K562 (cell line): Measurements from ENCODE around the gene RSPO1. TPM values are rescaled to one million over a fixed set of nuclear protein-coding genes. Genes with fewer than 3 reads are reported as not detected.

Experiments used
- ATAC-seq: fragments of 200-7000 bp; cut with Tn5 transposase; 3 replicates; pipeline ENCODE4 v1.9.1; 2020; ENCODE audit warnings: moderate library complexity
- BruUV-seq: library from RNA; stranded (reverse); fragments of 400-500 nt; replicated peaks from 2 replicates; lab custom pipeline; 2021; lab: Mats Ljungman, UMichigan
- CTCF ChIA-PET: fragments of 300-600 bp; formaldehyde crosslinking; extraction: SDS; loops from one replicate; lab custom pipeline; 2021; ENCODE audit warnings: low intra/inter-chr PET ratio; lab: Yijun Ruan, JAX
- POLR2A ChIA-PET: fragments of 300-600, 350-650 bp; sonication (Branson Sonifier 250); formaldehyde crosslinking; extraction: SDS; loops from one replicate; lab custom pipeline; 2021; ENCODE audit warnings: antibody characterized with exemption, inconsistent platforms; lab: Yijun Ruan, JAX
- DNase-seq, 4 experiments: peaks; one replicate each; pipeline versions ENCODE4 v3.0.0 to v3.0.0-alpha.2; 2011 to 2018; ENCODE audit warnings: low spot score in 3 of 4, mixed read lengths in 3 of 4; ENCODE audit errors: extremely low read depth in 1 of 4
- FAIRE-seq: peaks from 2 replicates; lab custom pipeline; 2011; peaks lifted over from hg19 to GRCh38; lab: Jason Lieb, UNC
- H2AFZ ChIP-seq: 2 replicates; pipeline ENCODE4 v1.6.0; 2011; ENCODE audit warnings: low read depth, low read length, control low read depth, inconsistent platforms
- H3K27ac ChIP-seq: fragments of 200-600 bp; 3 replicates; pipeline ENCODE4 v1.8.0; 2011; ENCODE audit warnings: low read depth, mild to moderate bottlenecking, control low read depth, inconsistent platforms, low read length, moderate library complexity, mixed read lengths; ENCODE audit errors: extremely low read depth
- H3K27me3 ChIP-seq, 2 experiments: fragments of 300-600 bp in 1 of 2; 2 replicates in 1 of 2; 3 replicates in 1 of 2; pipeline versions ENCODE4 v1.6.0 to v1.8.0; 2011; ENCODE audit warnings: inconsistent platforms in 2 of 2, low read length in 2 of 2, mild to moderate bottlenecking in 1 of 2, mixed read lengths in 1 of 2, moderate library complexity in 1 of 2; ENCODE audit not compliant: control insufficient read depth in 2 of 2, insufficient read depth in 2 of 2
- H3K36me3 ChIP-seq: fragments of 300-600 bp; 3 replicates; pipeline ENCODE4 v1.8.0; 2011; ENCODE audit warnings: mild to moderate bottlenecking, low read length, inconsistent platforms; ENCODE audit not compliant: control insufficient read depth, insufficient read depth
- H3K4me1 ChIP-seq, 2 experiments: fragments of 200-600 bp in 1 of 2; replicated peaks in 1 of 2; 2 replicates in 1 of 2; 3 replicates in 1 of 2; pipeline versions ENCODE4 v1.5.1 to v1.8.0; 2011; ENCODE audit warnings: inconsistent platforms in 2 of 2, low read length in 2 of 2, mild to moderate bottlenecking in 1 of 2, mixed read lengths in 1 of 2, moderate library complexity in 1 of 2; ENCODE audit not compliant: control insufficient read depth in 2 of 2, insufficient read depth in 2 of 2
- H3K4me2 ChIP-seq: 2 replicates; pipeline ENCODE4 v1.6.1; 2011; ENCODE audit warnings: low read length, control low read depth, inconsistent platforms, mixed read lengths; ENCODE audit not compliant: insufficient read depth
- H3K4me3 ChIP-seq: fragments of 200-600 bp; sonication (generic), shearing (Covaris generic); 2 replicates; pipeline ENCODE4 v1.5.1; 2016; ENCODE audit warnings: control low read depth, inconsistent platforms
- H3K79me2 ChIP-seq: fragments of 200-600 bp; 3 replicates; pipeline ENCODE4 v1.8.0; 2011; ENCODE audit warnings: low read length, inconsistent platforms; ENCODE audit not compliant: control insufficient read depth, insufficient read depth
- H3K9ac ChIP-seq, 2 experiments: 2 replicates each; pipeline versions ENCODE4 v1.6.0 to v1.6.1; 2011; ENCODE audit warnings: low read depth in 2 of 2, low read length in 2 of 2, control low read depth in 1 of 2, inconsistent platforms in 1 of 2, mild to moderate bottlenecking in 1 of 2, mixed read lengths in 1 of 2; ENCODE audit not compliant: insufficient read depth in 1 of 2
- H3K9me1 ChIP-seq: one replicate; pipeline ENCODE4 v1.6.0; 2011; ENCODE audit warnings: inconsistent platforms, mild to moderate bottlenecking, low read length, moderate library complexity; ENCODE audit not compliant: control insufficient read depth, insufficient read depth
- H3K9me3 ChIP-seq: replicated peaks from 2 replicates; pipeline ENCODE4 v1.5.1; 2011; ENCODE audit warnings: low read depth, low read length, inconsistent platforms; ENCODE audit not compliant: control insufficient read depth, insufficient read depth
- H4K20me1 ChIP-seq: replicated peaks from 2 replicates; pipeline ENCODE4 v1.6.1; 2011; ENCODE audit warnings: low read length, inconsistent platforms, mixed read lengths; ENCODE audit not compliant: control insufficient read depth, insufficient read depth
- EHMT2 ChIP-seq: fragments of 450-650 bp; IDR thresholded peaks from 2 replicates; pipeline ENCODE4 v1.6.1; 2018; ENCODE audit warnings: antibody characterized with exemption
- ELF4 ChIP-seq: fragments of 450-650 bp; formaldehyde crosslinking; IDR thresholded peaks from 2 replicates; pipeline ENCODE4 v1.4.0; 2022; ENCODE audit warnings: missing genetic modification characterization
- HOXB6 ChIP-seq: fragments of 250-450 bp; sonication (Bioruptor Pico); IDR thresholded peaks from 2 replicates; pipeline ENCODE4 v1.5.1; 2022; ENCODE audit warnings: mild to moderate bottlenecking, borderline replicate concordance
- KDM2B ChIP-seq: fragments of 250-450 bp; sonication (Bioruptor Pico); IDR thresholded peaks from 2 replicates; pipeline ENCODE4 v1.8.0; 2021; ENCODE audit warnings: mild to moderate bottlenecking, moderate library complexity
- L3MBTL2 ChIP-seq: fragments of 450-650 bp; IDR thresholded peaks from 2 replicates; pipeline ENCODE4 v1.6.1; 2016; ENCODE audit warnings: mild to moderate bottlenecking, moderate library complexity
- NEUROD1 ChIP-seq: fragments of 150-350 bp; IDR thresholded peaks from 2 replicates; pipeline ENCODE4 v1.6.1; 2014; ENCODE audit warnings: borderline replicate concordance, low read length, low read depth; ENCODE audit not compliant: partially characterized antibody
- NR2C2 ChIP-seq, 2 experiments: fragments of 200-800 bp in 1 of 2; sonication (Bioruptor generic) in 1 of 2; sonication (generic) in 1 of 2; formaldehyde crosslinking in 1 of 2; IDR thresholded peaks; 2 replicates each; pipeline versions ENCODE4 v1.6.1 to v1.8.0; 2016 to 2022; ENCODE audit warnings: mild to moderate bottlenecking in 1 of 2, missing compliant biosample characterization in 1 of 2, missing genetic modification characterization in 1 of 2, missing genetic modification reagents in 1 of 2
- PHF21A ChIP-seq: fragments of 450-650 bp; IDR thresholded peaks from 2 replicates; pipeline ENCODE4 v1.6.1; 2017; ENCODE audit warnings: low read depth, borderline replicate concordance
- RBM34 ChIP-seq: fragments of 200-400 bp; formaldehyde crosslinking; IDR thresholded peaks from 2 replicates; pipeline ENCODE4 v1.6.1; 2018; ENCODE audit warnings: low read length, borderline replicate concordance; ENCODE audit not compliant: insufficient read depth
- SLC30A9 ChIP-seq: fragments of 250-450 bp; sonication (Bioruptor Pico); IDR thresholded peaks from 2 replicates; pipeline ENCODE4 v1.8.0; 2022; ENCODE audit warnings: mild to moderate bottlenecking, moderate library complexity
- SREBF1 ChIP-seq: fragments of 150-350 bp; IDR thresholded peaks from 2 replicates; pipeline ENCODE4 v1.6.1; 2014; ENCODE audit warnings: antibody characterized with exemption, low read depth, low read length, borderline replicate concordance
- TGIF2 ChIP-seq: sonication (generic); formaldehyde crosslinking; IDR thresholded peaks from 2 replicates; pipeline ENCODE4 v1.8.1; 2022; ENCODE audit warnings: mild to moderate bottlenecking, missing genetic modification reagents, moderate library complexity
- ZNF140 ChIP-seq: fragments of 250-450 bp; sonication (Bioruptor Pico); IDR thresholded peaks from 2 replicates; pipeline ENCODE4 v1.8.0; 2021; ENCODE audit warnings: moderate library complexity, mild to moderate bottlenecking, inconsistent platforms
- ZNF445 ChIP-seq: fragments of 250-450 bp; sonication (Bioruptor Pico); IDR thresholded peaks from 2 replicates; pipeline ENCODE4 v1.4.0; 2020; ENCODE audit warnings: low read depth, mild to moderate bottlenecking, moderate library complexity
- ZNF830 ChIP-seq: fragments of 250-450 bp; sonication (Bioruptor Pico); IDR thresholded peaks from 2 replicates; pipeline ENCODE4 v1.5.0; 2021; ENCODE audit warnings: mild to moderate bottlenecking
- WGBS: fragments of 100-300 bp; shearing (Covaris generic); methylation state at CpG from one replicate; pipeline ENCODE4 v1.1.6; 2016; ENCODE audit warnings: low coverage, mixed read lengths; ENCODE audit not compliant: insufficient coverage; ENCODE audit errors: missing lambda C conversion rate; 5-methylcytosine and 5-hydroxymethylcytosine counted together
- in situ Hi-C: fragments of 300-500 bp; cut with MboI; formaldehyde crosslinking; loops from 4 replicates; pipeline ENCODE4 v1.15.0; 2018; ENCODE audit warnings: inconsistent platforms, mixed read lengths
- intact Hi-C: fragments of 100-400 bp; cut with micrococcal nuclease; formaldehyde crosslinking; loops from 2 replicates; pipeline ENCODE4 v1.14.2; 2022
- polyA plus RNA-seq, 8 experiments: library from polyadenylated mRNA; depleted of rRNA in 4 of 8; stranded (reverse) in 5 of 8; unstranded in 3 of 8; fragments of >200 nt; fragmentation: Nextera tagmentation in 2 of 8; fragmentation: Illumina TruSeq in 1 of 8; extraction: Ambion mirVana in 2 of 8; extraction: Trizol in 1 of 8; gene quantifications; 2 replicates each; pipeline versions ENCODE4 v1.2.1 to v1.2.3, GENCODE V29; 2011 to 2014; ENCODE audit warnings: inconsistent platforms in 1 of 8, missing spikeins in 1 of 8
- total RNA-seq, 7 experiments: library from RNA; depleted of rRNA in 6 of 7; stranded (reverse); fragments of >200 nt in 6 of 7; fragmentation: Illumina TruSeq in 2 of 7; extraction: Trizol in 2 of 7; gene quantifications; 2 replicates each; pipeline versions ENCODE4 v1.2.1 to v1.2.3, GENCODE V29; 2011 to 2021; ENCODE audit warnings: low replicate concordance in 1 of 7
- TF ChIP-seq, protein P1 (sequence below): fragments of 250-450 bp; sonication (Bioruptor Pico); IDR thresholded peaks from 2 replicates; pipeline ENCODE4 v1.9.0; 2021; ENCODE audit warnings: mild to moderate bottlenecking, inconsistent platforms
- TF ChIP-seq, protein P2 (sequence below), 2 experiments: fragments of 450-650 bp; IDR thresholded peaks; 2 replicates each; pipeline ENCODE4 v1.6.1; 2016
- TF ChIP-seq, protein P3 (sequence below), 2 experiments: fragments of 450-650 bp in 1 of 2; sonication (generic) in 1 of 2; formaldehyde crosslinking in 1 of 2; IDR thresholded peaks in 1 of 2; conservative IDR thresholded peaks in 1 of 2; 2 replicates each; pipeline versions ENCODE4 v1.6.1 to v1.8.1; 2016 to 2023; ENCODE audit warnings: mild to moderate bottlenecking in 2 of 2, moderate library complexity in 2 of 2, inconsistent platforms in 1 of 2, missing genetic modification reagents in 1 of 2

Gene RSPO1
- total and polyA plus RNA-seq, 9 of the 15 experiments (the other 6 are each of a cell fraction or from before 2014, with no cell fraction given) = not detected

DNA sequence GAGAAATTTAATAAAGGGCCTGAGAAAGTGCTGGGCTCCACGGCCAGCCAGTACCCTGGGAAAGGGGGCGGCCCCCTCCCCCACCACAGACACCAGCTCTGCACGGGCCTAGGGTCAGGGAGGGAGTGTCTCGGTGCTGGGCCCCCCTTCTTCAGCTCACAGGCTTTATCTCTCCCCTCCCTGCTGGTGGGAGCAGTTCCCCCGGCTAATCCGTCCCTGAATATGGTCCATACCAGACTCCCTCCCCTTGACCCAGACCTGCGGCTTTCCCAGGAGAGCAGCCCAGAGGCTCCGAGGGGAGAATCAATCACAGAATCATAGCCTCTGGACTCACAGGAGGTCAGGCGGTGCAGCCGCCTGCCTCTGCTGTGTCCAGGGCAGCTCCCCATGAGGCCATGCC, 26.0 kb upstream of the RSPO1 start:
- H3K9me3 ChIP-seq = no peaks in the 10 kb centered on the region
- no peak overlapping the region for H3K27ac ChIP-seq
- CTCF ChIA-PET = no interaction called here
- no peaks in the 10 kb centered on the region for H3K36me3 ChIP-seq
- ATAC-seq (no peak; the same call in 2 of the 3 replicates), DNase-seq (no peak), FAIRE-seq (no peak)
- 5% methylated on average over 9 of the region's 10 CpGs for WGBS
- no peak overlapping the region for H2AFZ ChIP-seq
- H3K9ac ChIP-seq = no peak overlapping the region
- H3K4me2 ChIP-seq = no peak overlapping the region
- H3K4me3 ChIP-seq = no peak overlapping the region
- no peaks in the 10 kb centered on the region for H3K9me1 ChIP-seq
- intact Hi-C loops = no loop called here
- no TSS peak for BruUV-seq
- H3K27me3 ChIP-seq = peaks cover 49 to 89% of the 10 kb centered on the region in 2 experiments
- H4K20me1 ChIP-seq = no peaks in the 10 kb centered on the region; the same call in 1 of the 2 replicates
- POLR2A ChIA-PET = interaction anchor here (0.6 kb wide), 1 partner anchor 158 kb away, joined by 3 read pairs; no protein-coding TSS in a partner anchor
- in situ Hi-C loops = no loop called here
- peaks cover 0 to 3% of the 10 kb centered on the region in 2 experiments; a peak in 1 of 5 replicates for H3K4me1 ChIP-seq
- H3K79me2 ChIP-seq = no peaks in the 10 kb centered on the region
- TF ChIP-seq EHMT2 (no peak), ZNF445 (no peak), ZNF830 (CRISPR knock-in tag) (no peak), SLC30A9 (no peak), SREBF1 (no peak), L3MBTL2 (no peak), HOXB6 (CRISPR knock-in tag) (no peak), NR2C2 (CRISPR knock-in tag; IDR thresholded peaks at IDR 0.05) (no peak), NR2C2 (tag; IDR thresholded peaks at IDR 0.05) (no peak), ZNF140 (CRISPR knock-in tag) (no peak), ELF4 (CRISPR knock-in tag) (no peak), RBM34 (no peak), TGIF2 (CRISPR knock-in tag) (no peak), NEUROD1 (no peak), KDM2B (CRISPR knock-in tag) (no peak), PHF21A (no peak)
- TF ChIP-seq, protein P1, sequence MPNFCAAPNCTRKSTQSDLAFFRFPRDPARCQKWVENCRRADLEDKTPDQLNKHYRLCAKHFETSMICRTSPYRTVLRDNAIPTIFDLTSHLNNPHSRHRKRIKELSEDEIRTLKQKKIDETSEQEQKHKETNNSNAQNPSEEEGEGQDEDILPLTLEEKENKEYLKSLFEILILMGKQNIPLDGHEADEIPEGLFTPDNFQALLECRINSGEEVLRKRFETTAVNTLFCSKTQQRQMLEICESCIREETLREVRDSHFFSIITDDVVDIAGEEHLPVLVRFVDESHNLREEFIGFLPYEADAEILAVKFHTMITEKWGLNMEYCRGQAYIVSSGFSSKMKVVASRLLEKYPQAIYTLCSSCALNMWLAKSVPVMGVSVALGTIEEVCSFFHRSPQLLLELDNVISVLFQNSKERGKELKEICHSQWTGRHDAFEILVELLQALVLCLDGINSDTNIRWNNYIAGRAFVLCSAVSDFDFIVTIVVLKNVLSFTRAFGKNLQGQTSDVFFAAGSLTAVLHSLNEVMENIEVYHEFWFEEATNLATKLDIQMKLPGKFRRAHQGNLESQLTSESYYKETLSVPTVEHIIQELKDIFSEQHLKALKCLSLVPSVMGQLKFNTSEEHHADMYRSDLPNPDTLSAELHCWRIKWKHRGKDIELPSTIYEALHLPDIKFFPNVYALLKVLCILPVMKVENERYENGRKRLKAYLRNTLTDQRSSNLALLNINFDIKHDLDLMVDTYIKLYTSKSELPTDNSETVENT = no peak
- TF ChIP-seq, protein P2, sequence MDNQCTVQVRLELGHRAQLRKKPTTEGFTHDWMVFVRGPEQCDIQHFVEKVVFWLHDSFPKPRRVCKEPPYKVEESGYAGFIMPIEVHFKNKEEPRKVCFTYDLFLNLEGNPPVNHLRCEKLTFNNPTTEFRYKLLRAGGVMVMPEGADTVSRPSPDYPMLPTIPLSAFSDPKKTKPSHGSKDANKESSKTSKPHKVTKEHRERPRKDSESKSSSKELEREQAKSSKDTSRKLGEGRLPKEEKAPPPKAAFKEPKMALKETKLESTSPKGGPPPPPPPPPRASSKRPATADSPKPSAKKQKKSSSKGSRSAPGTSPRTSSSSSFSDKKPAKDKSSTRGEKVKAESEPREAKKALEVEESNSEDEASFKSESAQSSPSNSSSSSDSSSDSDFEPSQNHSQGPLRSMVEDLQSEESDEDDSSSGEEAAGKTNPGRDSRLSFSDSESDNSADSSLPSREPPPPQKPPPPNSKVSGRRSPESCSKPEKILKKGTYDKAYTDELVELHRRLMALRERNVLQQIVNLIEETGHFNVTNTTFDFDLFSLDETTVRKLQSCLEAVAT (IDR thresholded peaks at IDR 0.05) = no peak
- TF ChIP-seq, protein P3, sequence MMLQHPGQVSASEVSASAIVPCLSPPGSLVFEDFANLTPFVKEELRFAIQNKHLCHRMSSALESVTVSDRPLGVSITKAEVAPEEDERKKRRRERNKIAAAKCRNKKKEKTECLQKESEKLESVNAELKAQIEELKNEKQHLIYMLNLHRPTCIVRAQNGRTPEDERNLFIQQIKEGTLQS (IDR thresholded peaks at IDR 0.05) = no peak
- TF ChIP-seq, protein P3 (CRISPR knock-in tag; conservative IDR thresholded peaks at IDR 0.05) = no peak
